ENCODE results near the gene SLC22A3.

- TF ChIP-seq POLR2A (IDR thresholded peaks at IDR 0.05; ENCODE audit: low read length) (no peak), GATA1 (IDR thresholded peaks at IDR 0.05; ENCODE audit: low read depth, low read length) (no peak)
These were observed 19.0 kb upstream of the SLC22A3 start for GRCh38 chr6:160329188-160329587.

All from erythroblast (primary cell).